Mesendoderm (in vitro differentiated cells): ENCODE data around the gene STX2.
"Not testable (repeated sequence)": the region's sequence is repeated elsewhere in the genome, so short reads cannot be mapped to it uniquely, and the experiment has no call there.

Experiments
- DNase-seq: peaks from one replicate; pipeline ENCODE4 v3.0.0; 2013
- H2AK5ac ChIP-seq: 2 replicates; pipeline ENCODE4 v1.6.1; 2013; ENCODE audit warnings: low read length, inconsistent platforms
- H2BK120ac ChIP-seq: 2 replicates; pipeline ENCODE4 v1.6.1; 2013; ENCODE audit warnings: low read depth, mild to moderate bottlenecking, low read length, moderate library complexity, mixed read lengths
- H2BK15ac ChIP-seq: replicated peaks from 2 replicates; pipeline ENCODE4 v1.6.1; 2013; ENCODE audit warnings: low read depth, mild to moderate bottlenecking, moderate library complexity
- H2BK5ac ChIP-seq: 2 replicates; pipeline ENCODE4 v1.6.1; 2013; ENCODE audit warnings: low read length, inconsistent platforms
- H3K18ac ChIP-seq: 2 replicates; pipeline ENCODE4 v1.6.1; 2013; ENCODE audit warnings: mild to moderate bottlenecking, low read length, mixed read lengths
- H3K23ac ChIP-seq: one replicate; pipeline ENCODE4 v1.6.1; 2013; ENCODE audit warnings: low read length
- H3K27ac ChIP-seq: 2 replicates; pipeline ENCODE4 v1.5.1; 2013; ENCODE audit warnings: low read depth, mild to moderate bottlenecking, inconsistent platforms, low read length, moderate library complexity
- H3K27me3 ChIP-seq: 2 replicates; pipeline ENCODE4 v1.6.1; 2013; ENCODE audit warnings: low read length, control low read depth, mild to moderate bottlenecking, inconsistent platforms; ENCODE audit not compliant: insufficient read depth, poor library complexity
- H3K36me3 ChIP-seq: 2 replicates; pipeline ENCODE4 v1.6.1; 2013; ENCODE audit warnings: low read length, inconsistent platforms; ENCODE audit not compliant: control insufficient read depth, insufficient read depth
- H3K4ac ChIP-seq: one replicate; pipeline ENCODE4 v1.6.1; 2013; ENCODE audit warnings: low read depth, mild to moderate bottlenecking, low read length, moderate library complexity
- H3K4me1 ChIP-seq: 2 replicates; pipeline ENCODE4 v1.6.1; 2013; ENCODE audit warnings: low read depth, low read length, inconsistent platforms; ENCODE audit not compliant: control insufficient read depth
- H3K4me2 ChIP-seq: 2 replicates; pipeline ENCODE4 v1.6.1; 2013; ENCODE audit warnings: low read length
- H3K4me3 ChIP-seq: 2 replicates; pipeline ENCODE4 v1.5.1; 2013; ENCODE audit warnings: mild to moderate bottlenecking, low read length
- H3K56ac ChIP-seq: one replicate; pipeline ENCODE4 v1.6.1; 2013; ENCODE audit warnings: low read length
- H3K79me1 ChIP-seq: 2 replicates; pipeline ENCODE4 v1.6.1; 2013; ENCODE audit warnings: low read length, inconsistent platforms
- H3K79me2 ChIP-seq: 2 replicates; pipeline ENCODE4 v1.6.1; 2013; ENCODE audit warnings: mild to moderate bottlenecking, low read length; ENCODE audit not compliant: control insufficient read depth, insufficient read depth
- H3K9ac ChIP-seq: 2 replicates; pipeline ENCODE4 v1.6.1; 2013; ENCODE audit warnings: low read length, inconsistent platforms
- H4K5ac ChIP-seq: one replicate; pipeline ENCODE4 v1.6.1; 2013; ENCODE audit warnings: low read length
- H4K8ac ChIP-seq: one replicate; pipeline ENCODE4 v1.6.1; 2013; ENCODE audit warnings: low read depth, mild to moderate bottlenecking, control low read depth, low read length, moderate library complexity
- WGBS: extraction: QIAGEN DNeasy Blood & Tissue Kit; methylation state at CpG from one replicate; pipeline ENCODE4 v1.1.7; 2013; ENCODE audit warnings: low lambda C conversion rate, missing lambda C conversion rate; ENCODE audit not compliant: insufficient coverage; ENCODE audit errors: extremely low coverage; 5-methylcytosine and 5-hydroxymethylcytosine counted together

The STX2 gene

DNA sequence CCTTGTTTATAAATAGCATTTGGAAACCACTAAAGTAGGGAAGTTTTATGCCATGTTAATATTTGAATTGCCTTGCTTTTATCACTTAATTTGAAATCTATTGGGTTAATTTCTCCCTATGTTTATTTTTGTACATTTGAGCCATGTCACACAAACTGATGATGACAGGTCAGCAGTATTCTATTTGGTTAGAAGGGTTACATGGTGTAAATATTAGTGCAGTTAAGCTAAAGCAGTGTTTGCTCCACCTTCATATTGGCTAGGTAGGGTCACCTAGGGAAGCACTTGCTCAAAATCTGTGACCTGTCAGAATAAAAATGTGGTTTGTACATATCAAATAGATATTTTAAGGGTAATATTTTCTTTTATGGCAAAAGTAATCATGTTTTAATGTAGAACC, 37.2 kb upstream of the STX2 start:
- Histone ChIP-seq H3K27me3 (no peaks in the 10 kb centered on the region), H3K36me3 (peaks cover 11% of the 10 kb centered on the region), H3K56ac (no peak overlapping the region), H3K23ac (no peak overlapping the region), H2BK5ac (no peak overlapping the region), H3K79me1 (peaks cover 6% of the 10 kb centered on the region), H2BK15ac (no peak overlapping the region), H3K4me1 (peaks cover 2% of the 10 kb centered on the region), H2AK5ac (no peak overlapping the region), H4K5ac (no peak overlapping the region), H4K8ac (no peak overlapping the region), H3K18ac (no peak overlapping the region), H3K27ac (no peak overlapping the region), H3K4ac (no peak overlapping the region), H3K79me2 (peaks cover 27% of the 10 kb centered on the region), H3K4me2 (no peak overlapping the region), H3K9ac (no peak overlapping the region), H2BK120ac (no peak overlapping the region), H3K4me3 (no peak overlapping the region)
- DNase-seq, result no peak

DNA sequence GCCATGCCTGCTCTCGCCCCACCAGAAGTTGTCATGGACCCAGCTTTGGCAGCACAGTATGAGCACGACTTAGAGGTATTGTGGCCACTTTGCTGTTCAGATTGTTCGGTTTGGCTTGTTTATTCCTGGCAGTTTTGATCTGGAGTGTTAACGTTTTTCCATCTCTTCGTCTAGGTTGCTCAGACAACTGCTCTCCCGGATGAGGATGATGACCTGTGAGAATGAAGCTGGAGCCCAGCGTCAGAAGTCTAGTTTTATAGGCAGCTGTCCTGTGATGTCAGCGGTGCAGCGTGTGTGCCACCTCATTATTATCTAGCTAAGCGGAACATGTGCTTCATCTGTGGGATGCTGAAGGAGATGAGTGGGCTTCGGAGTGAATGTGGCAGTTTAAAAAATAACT, 36.7 kb upstream of the STX2 start:
- Histone ChIP-seq H3K36me3 (peaks cover 11% of the 10 kb centered on the region), H3K79me2 (peaks cover 27% of the 10 kb centered on the region)
- not testable (repeated sequence) for H4K5ac ChIP-seq, H3K18ac ChIP-seq, H3K4me2 ChIP-seq, H3K56ac ChIP-seq, H3K4ac ChIP-seq, H3K23ac ChIP-seq, DNase-seq, H2BK15ac ChIP-seq, H3K4me1 ChIP-seq, H3K79me1 ChIP-seq, H2BK120ac ChIP-seq, H2BK5ac ChIP-seq, H4K8ac ChIP-seq, H3K4me3 ChIP-seq, H2AK5ac ChIP-seq, H3K27ac ChIP-seq, H3K27me3 ChIP-seq, H3K9ac ChIP-seq
- no CpG with 5 or more reads among the region's 11 CpGs for WGBS

DNA sequence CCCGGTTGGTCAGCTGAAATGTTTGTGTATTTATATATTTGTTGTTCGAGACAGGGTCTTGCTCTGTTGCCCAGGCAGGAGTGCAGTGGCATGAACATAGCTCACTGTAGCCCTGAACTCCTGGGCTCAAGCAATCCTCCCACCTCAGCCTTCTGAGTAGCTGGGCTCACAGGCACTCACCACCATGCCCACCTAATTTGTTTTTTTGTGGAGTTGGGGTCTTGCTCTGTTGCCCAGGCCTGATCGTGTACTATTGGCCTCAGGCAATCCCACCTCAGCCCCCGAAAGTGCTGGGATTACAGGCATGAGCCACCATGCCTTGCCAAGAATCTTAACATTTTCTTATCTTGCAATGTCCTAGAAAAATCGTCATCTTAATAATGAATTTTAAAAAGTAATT, 36.1 kb upstream of the STX2 start:
- Histone ChIP-seq H3K4me2 (no peak overlapping the region), H3K23ac (no peak overlapping the region), H3K79me2 (peaks cover 27% of the 10 kb centered on the region), H3K79me1 (peaks cover 6% of the 10 kb centered on the region), H4K8ac (no peak overlapping the region), H3K9ac (no peak overlapping the region), H4K5ac (no peak overlapping the region), H3K18ac (no peak overlapping the region), H3K4me1 (peaks cover 3% of the 10 kb centered on the region), H2BK15ac (no peak overlapping the region), H2BK120ac (no peak overlapping the region), H3K27ac (no peak overlapping the region), H2BK5ac (no peak overlapping the region), H3K27me3 (no peaks in the 10 kb centered on the region), H3K4ac (no peak overlapping the region), H3K56ac (peak overlapping the region; percentile 27), H3K4me3 (no peak overlapping the region), H3K36me3 (peaks cover 11% of the 10 kb centered on the region), H2AK5ac (no peak overlapping the region)
- DNase-seq, result no peak
- no CpG with 5 or more reads among the region's 5 CpGs for WGBS

DNA sequence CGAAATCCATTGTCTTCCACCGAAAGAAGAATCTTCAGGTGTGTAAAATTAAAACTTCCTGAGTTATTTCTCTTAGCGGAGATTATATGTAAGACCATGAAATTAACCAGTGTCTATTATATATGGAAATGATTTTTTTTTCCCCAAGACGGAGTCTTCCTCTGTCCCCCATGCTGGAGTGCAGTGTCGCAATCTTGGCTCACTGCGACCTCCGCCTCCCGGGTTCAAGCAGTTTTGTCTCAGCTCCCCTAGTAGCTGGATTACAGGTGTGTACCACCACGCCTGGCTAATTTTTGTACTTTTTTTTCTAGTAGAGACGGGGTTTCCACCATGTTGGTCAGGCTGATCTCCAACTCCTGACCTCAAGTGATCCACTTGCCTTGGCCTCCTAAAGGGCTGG, 35.6 kb upstream of the STX2 start:
- H3K18ac ChIP-seq, result no peak overlapping the region
- H3K4me2 ChIP-seq, result no peak overlapping the region
- H3K27me3 ChIP-seq, result no peaks in the 10 kb centered on the region
- peaks cover 3% of the 10 kb centered on the region for H3K4me1 ChIP-seq
- H2BK15ac ChIP-seq, result no peak overlapping the region
- no peak overlapping the region for H4K8ac ChIP-seq
- H3K79me2 ChIP-seq, result peaks cover 27% of the 10 kb centered on the region
- H3K36me3 ChIP-seq, result peaks cover 11% of the 10 kb centered on the region
- no peak overlapping the region for H2AK5ac ChIP-seq
- peaks cover 6% of the 10 kb centered on the region for H3K79me1 ChIP-seq
- DNase-seq, result no peak
- H3K23ac ChIP-seq, result no peak overlapping the region
- no peak overlapping the region for H3K4me3 ChIP-seq
- H4K5ac ChIP-seq, result no peak overlapping the region
- H3K27ac ChIP-seq, result no peak overlapping the region
- peak overlapping the region; percentile 30 for H3K9ac ChIP-seq
- no peak overlapping the region for H2BK120ac ChIP-seq
- no peak overlapping the region for H3K4ac ChIP-seq
- H2BK5ac ChIP-seq, result no peak overlapping the region
- H3K56ac ChIP-seq, result peak overlapping the region; percentile 36
- no CpG with 5 or more reads among the region's 10 CpGs for WGBS

DNA sequence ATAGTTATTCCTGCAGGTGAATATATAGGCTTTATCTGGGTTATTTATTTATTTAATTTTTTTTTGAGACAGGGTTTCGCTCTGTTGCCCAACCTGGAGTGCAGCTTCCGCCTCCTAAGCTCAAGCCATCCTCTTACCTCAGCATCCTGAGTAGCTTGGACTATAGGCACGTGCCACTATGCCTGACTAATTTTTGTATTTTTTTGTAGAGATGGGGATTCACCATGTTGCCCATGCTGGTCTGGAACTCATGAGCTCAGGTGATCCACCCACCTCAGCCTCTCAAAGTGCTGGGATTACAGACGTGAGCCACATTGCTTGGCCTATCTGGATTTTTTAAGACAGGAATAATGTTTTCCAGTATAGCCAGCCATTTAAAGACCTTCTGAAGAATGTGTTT, 34.8 kb upstream of the STX2 start:
- H3K79me1 ChIP-seq, result peaks cover 6% of the 10 kb centered on the region
- H3K36me3 ChIP-seq, result peaks cover 11% of the 10 kb centered on the region
- no peak overlapping the region for H4K8ac ChIP-seq
- no peak for DNase-seq
- H3K4me1 ChIP-seq, result peaks cover 3% of the 10 kb centered on the region
- no peak overlapping the region for H3K27ac ChIP-seq
- peaks cover 27% of the 10 kb centered on the region for H3K79me2 ChIP-seq
- no peak overlapping the region for H3K4ac ChIP-seq
- no peak overlapping the region for H2AK5ac ChIP-seq
- H2BK120ac ChIP-seq, result no peak overlapping the region
- H4K5ac ChIP-seq, result no peak overlapping the region
- no CpG with 5 or more reads among the region's 4 CpGs for WGBS
- no peak overlapping the region for H2BK5ac ChIP-seq
- H3K4me2 ChIP-seq, result peak overlapping the region; percentile 35
- peak overlapping the region; percentile 45 for H3K56ac ChIP-seq
- peak overlapping the region; percentile 85 for H3K9ac ChIP-seq
- no peak overlapping the region for H3K18ac ChIP-seq
- no peak overlapping the region for H2BK15ac ChIP-seq
- H3K4me3 ChIP-seq, result no peak overlapping the region
- no peaks in the 10 kb centered on the region for H3K27me3 ChIP-seq
- no peak overlapping the region for H3K23ac ChIP-seq

DNA sequence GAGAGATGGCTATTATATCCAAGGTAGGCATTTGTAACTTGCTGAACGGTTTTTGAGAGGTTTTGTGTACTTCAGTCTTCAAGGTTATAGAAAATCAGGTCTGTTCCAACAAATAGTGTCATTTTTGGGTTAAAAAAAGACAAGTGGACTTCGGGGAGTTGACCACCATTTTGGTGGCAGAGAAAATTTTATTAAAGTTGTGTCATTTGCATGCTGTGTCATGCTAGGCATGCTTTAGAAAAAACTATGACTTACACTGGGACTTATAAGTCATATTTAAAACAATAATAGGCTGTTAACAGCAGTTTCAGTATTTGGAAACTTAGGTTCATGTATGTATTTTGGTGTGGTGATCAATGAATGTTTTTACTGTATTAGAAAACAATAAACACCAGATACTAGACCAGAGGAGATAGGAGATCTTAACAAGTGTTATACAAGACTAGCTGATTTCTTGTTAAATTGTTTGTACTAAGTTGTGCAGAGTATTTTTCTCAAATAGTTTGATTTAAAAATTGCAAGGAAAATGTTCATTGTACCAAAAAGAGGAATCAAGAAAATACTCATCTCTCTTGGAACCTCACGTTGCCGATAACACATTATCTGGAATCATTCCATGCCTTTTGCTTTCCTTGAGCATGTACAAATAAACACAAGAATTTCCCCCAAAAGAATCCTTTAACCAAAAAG, 34.2 kb upstream of the STX2 start:
- no peak overlapping the region for H2BK15ac ChIP-seq
- H3K18ac ChIP-seq, result peak overlapping the region; percentile 100
- H3K27ac ChIP-seq, result no peak overlapping the region
- no peak overlapping the region for H3K23ac ChIP-seq
- H3K4me3 ChIP-seq, result peak overlapping the region; percentile 73
- H4K8ac ChIP-seq, result no peak overlapping the region
- peaks cover 27% of the 10 kb centered on the region for H3K79me2 ChIP-seq
- H3K36me3 ChIP-seq, result peaks cover 11% of the 10 kb centered on the region
- no CpG with 5 or more reads among the region's 4 CpGs for WGBS
- H4K5ac ChIP-seq, result no peak overlapping the region
- peak overlapping the region; percentile 65 for H3K4ac ChIP-seq
- peak overlapping the region; percentile 94 for H3K56ac ChIP-seq
- H2BK120ac ChIP-seq, result no peak overlapping the region
- peak overlapping the region; percentile 80 for H2AK5ac ChIP-seq
- peak overlapping the region; percentile 85 for H3K9ac ChIP-seq
- peak overlapping the region; percentile 42 for H3K4me2 ChIP-seq
- no peak for DNase-seq
- H2BK5ac ChIP-seq, result no peak overlapping the region
- H3K27me3 ChIP-seq, result no peaks in the 10 kb centered on the region
- H3K4me1 ChIP-seq, result peaks cover 3% of the 10 kb centered on the region
- peaks cover 6% of the 10 kb centered on the region for H3K79me1 ChIP-seq
